SJSA1 (cell line): ENCODE measurements around the gene LHX3. TPM values are rescaled to one million over a fixed set of nuclear protein-coding genes. Genes with fewer than 3 reads are reported as not detected.

ENCODE experiments used
- DNase-seq, 2 experiments: peaks; one replicate each; pipeline ENCODE4 v3.0.0-alpha.2; 2015 to 2020; ENCODE audit warnings: low spot score in 2 of 2, low read depth in 1 of 2
- H3K27ac ChIP-seq: fragments of 250-450 bp; sonication (Bioruptor Pico); 2 replicates; pipeline ENCODE4 v1.5.1; 2020; ENCODE audit warnings: mild to moderate bottlenecking, moderate library complexity
- H3K27me3 ChIP-seq: fragments of 250-450 bp; sonication (Bioruptor Pico); replicated peaks from 2 replicates; pipeline ENCODE4 v1.5.1; 2020; ENCODE audit warnings: mild to moderate bottlenecking, moderate library complexity
- H3K36me3 ChIP-seq: fragments of 250-450 bp; sonication (Bioruptor Pico); 2 replicates; pipeline ENCODE4 v1.5.1; 2020; ENCODE audit warnings: mild to moderate bottlenecking
- H3K4me1 ChIP-seq: fragments of 250-450 bp; sonication (Bioruptor Pico); replicated peaks from 2 replicates; pipeline ENCODE4 v1.6.1; 2021; ENCODE audit warnings: mild to moderate bottlenecking
- H3K4me3 ChIP-seq: fragments of 250-450 bp; sonication (Bioruptor Pico); 2 replicates; pipeline ENCODE4 v1.5.1; 2020; ENCODE audit warnings: mild to moderate bottlenecking
- H3K9me3 ChIP-seq: fragments of 250-450 bp; sonication (Bioruptor Pico); replicated peaks from 2 replicates; pipeline ENCODE4 v1.5.1; 2020; ENCODE audit warnings: mild to moderate bottlenecking
- total RNA-seq: library from RNA; depleted of rRNA; stranded (reverse); fragments of >200 nt; shearing (Covaris generic); gene quantifications from 2 replicates; pipeline ENCODE4 v1.2.3, GENCODE V29; 2014

LHX3 gene
- total RNA-seq, 1 experiment from 2014 or later, result not detected

DNA sequence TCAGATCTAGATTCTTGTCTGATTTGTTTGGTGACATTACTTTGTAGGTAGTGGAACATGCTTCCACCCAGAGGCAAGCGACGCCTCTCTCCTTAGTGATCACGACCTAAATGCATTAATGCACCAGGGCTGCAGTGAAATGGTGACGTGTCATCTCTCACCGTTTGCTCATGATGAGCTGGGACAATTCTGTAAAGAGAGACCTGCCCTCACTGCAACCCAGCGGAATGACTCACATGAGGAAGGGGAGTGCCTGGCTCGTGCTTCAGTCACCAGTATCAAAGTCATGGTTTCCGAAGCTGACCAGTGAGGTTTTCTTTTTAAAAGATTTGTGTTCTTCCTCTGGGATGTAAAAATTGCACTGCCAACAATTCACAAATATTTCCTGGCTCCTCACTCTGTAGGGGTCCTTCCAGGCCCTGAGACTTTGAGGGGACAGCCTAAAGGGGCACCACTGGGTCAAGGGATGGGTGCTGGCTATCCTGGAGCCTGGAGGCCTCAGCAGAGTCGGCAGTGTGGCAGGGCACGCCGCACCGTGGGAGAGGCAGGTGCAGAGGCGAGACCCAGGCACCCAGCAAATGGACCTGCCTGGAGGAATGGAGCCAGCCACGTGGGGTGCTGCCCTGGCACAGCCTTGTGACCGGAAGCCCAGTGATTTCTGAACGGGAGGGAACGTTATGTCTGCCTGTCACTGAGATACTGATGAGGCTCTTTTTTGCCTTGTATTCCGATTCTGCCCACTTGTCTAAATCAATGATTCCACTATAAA, 23.4 kb upstream of the LHX3 start:
- H3K9me3 ChIP-seq, result no peaks in the 10 kb centered on the region
- no peak overlapping the region for H3K4me3 ChIP-seq
- no peaks in the 10 kb centered on the region for H3K27me3 ChIP-seq
- H3K36me3 ChIP-seq, result peaks cover 10% of the 10 kb centered on the region
- peak; percentile 44 to 71 for DNase-seq
- H3K4me1 ChIP-seq, result peaks cover 37% of the 10 kb centered on the region
- no peak overlapping the region for H3K27ac ChIP-seq

GRCh38 chr9:136226680-136227407, 21.9 kb upstream of the LHX3 start:
- H3K27ac ChIP-seq, result no peak overlapping the region
- H3K4me1 ChIP-seq, result peaks cover 22% of the 10 kb centered on the region
- H3K4me3 ChIP-seq, result no peak overlapping the region
- H3K9me3 ChIP-seq, result no peaks in the 10 kb centered on the region
- peaks cover 10% of the 10 kb centered on the region for H3K36me3 ChIP-seq
- H3K27me3 ChIP-seq, result no peaks in the 10 kb centered on the region
- DNase-seq, result no peak

DNA sequence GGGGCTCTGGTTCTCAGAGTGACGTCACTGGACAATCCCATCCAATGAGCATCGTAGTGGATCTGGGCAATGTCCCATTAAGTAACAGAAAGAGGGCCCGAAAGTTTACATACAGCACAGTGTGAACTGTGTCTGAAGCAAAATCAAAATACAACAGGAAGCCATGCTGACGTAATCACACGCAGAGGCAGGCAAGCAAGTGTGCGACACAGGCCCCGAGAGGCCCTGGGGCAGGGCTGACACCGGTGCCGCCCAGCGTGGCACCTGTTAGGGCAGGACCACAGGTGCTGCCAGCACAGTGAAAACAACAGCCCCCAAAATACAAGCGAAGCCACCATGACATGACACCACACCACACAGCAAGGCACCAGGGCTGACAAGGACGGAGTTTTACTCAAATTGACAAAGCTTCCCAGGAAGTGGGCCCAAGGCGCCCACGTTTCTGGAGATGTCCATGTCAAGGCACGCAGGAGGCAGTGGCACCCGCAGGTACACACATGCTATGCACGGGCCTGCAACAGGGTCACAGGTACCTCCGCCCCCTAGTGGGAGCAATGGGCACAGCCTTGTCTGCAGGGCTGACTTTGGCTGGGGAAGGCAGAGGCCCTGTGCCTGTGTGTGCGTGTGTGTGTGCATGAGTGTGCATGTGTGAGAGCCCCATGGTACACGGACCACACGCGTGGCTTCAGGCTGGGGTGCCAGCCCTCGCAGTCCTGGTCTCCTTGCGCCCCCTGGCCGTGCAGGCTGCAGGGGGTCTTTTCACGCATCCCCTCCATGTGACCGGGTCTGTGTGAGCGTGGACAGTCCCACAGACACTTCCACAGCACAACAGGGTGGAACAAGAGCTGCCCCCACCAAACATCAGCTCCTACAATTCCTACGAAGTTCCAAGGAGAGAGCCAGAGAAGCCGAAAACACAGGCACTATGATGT, 21.1 kb upstream of the LHX3 start:
- H3K27me3 ChIP-seq, result no peaks in the 10 kb centered on the region
- H3K27ac ChIP-seq, result no peak overlapping the region
- peaks cover 22% of the 10 kb centered on the region for H3K4me1 ChIP-seq
- peaks cover 10% of the 10 kb centered on the region for H3K36me3 ChIP-seq
- peak; percentile 15 to 61 for DNase-seq
- no peaks in the 10 kb centered on the region for H3K9me3 ChIP-seq
- H3K4me3 ChIP-seq, result no peak overlapping the region

- H3K27me3 ChIP-seq, result no peaks in the 10 kb centered on the region
- H3K36me3 ChIP-seq, result peaks cover 10% of the 10 kb centered on the region
- peaks cover 22% of the 10 kb centered on the region for H3K4me1 ChIP-seq
- no peak overlapping the region for H3K27ac ChIP-seq
- DNase-seq, result no peak
- no peak overlapping the region for H3K4me3 ChIP-seq
- H3K9me3 ChIP-seq, result no peaks in the 10 kb centered on the region
Observed at GRCh38 chr9:136225366-136225747, 20.4 kb upstream of the LHX3 start.

DNA sequence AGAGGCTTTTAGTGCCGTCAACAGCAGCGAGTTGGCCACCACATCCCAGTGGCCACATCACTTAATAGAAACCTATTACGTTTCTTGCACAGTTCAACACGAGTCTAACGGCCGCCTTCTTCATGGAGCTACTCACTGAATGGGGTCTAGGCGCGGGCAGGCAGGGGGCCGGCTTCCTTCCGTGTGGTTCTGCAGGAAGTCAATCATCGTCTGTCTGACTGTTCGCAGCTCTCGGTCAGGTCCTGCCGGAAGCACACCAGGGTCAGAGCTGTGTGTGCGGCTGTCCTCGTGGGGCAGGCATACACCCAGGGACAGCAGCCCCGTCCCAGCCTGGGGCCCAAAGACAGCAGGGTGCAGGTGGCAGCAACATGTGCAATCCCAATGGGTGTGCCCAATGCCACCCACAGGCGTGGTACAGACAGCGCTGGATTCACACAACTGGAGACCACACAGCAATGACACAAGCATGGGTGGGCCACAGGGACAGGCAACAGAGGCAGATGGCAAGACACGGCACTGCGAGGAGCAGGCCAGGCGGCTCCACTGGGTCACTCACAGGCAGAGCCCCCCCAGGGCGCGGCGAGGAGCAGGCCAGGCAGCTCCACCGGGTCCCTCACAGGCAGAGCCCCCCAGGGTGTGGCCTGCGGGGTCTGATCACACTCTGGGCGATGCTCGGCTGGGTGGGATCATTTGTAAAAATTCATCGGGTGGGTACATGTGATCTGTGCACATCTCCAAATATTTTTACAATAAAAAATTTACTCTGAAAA, 19.1 kb upstream of the LHX3 start:
- Histone ChIP-seq H3K4me1 (peaks cover 14% of the 10 kb centered on the region), H3K4me3 (no peak overlapping the region), H3K9me3 (no peaks in the 10 kb centered on the region), H3K36me3 (peaks cover 10% of the 10 kb centered on the region), H3K27ac (no peak overlapping the region), H3K27me3 (no peaks in the 10 kb centered on the region)
- DNase-seq, result no peak

- H3K27ac ChIP-seq, result no peak overlapping the region
- no peak for DNase-seq
- no peaks in the 10 kb centered on the region for H3K27me3 ChIP-seq
- peaks cover 10% of the 10 kb centered on the region for H3K36me3 ChIP-seq
- H3K9me3 ChIP-seq, result no peaks in the 10 kb centered on the region
- no peak overlapping the region for H3K4me3 ChIP-seq
- peaks cover 2% of the 10 kb centered on the region for H3K4me1 ChIP-seq
Observed at GRCh38 chr9:136222906-136223285, 18.0 kb upstream of the LHX3 start.

GRCh38 chr9:136222166-136222905, 17.4 kb upstream of the LHX3 start:
- no peaks in the 10 kb centered on the region for H3K27me3 ChIP-seq
- no peaks in the 10 kb centered on the region for H3K9me3 ChIP-seq
- DNase-seq, result no peak
- no peak overlapping the region for H3K27ac ChIP-seq
- no peak overlapping the region for H3K4me3 ChIP-seq
- no peaks in the 10 kb centered on the region for H3K4me1 ChIP-seq
- peaks cover 10% of the 10 kb centered on the region for H3K36me3 ChIP-seq

- DNase-seq, result no peak
- Histone ChIP-seq H3K4me3 (no peak overlapping the region), H3K9me3 (no peaks in the 10 kb centered on the region), H3K4me1 (no peaks in the 10 kb centered on the region), H3K36me3 (no peaks in the 10 kb centered on the region; the same call in none of the 2 replicates), H3K27ac (no peak overlapping the region), H3K27me3 (no peaks in the 10 kb centered on the region)
Observed at GRCh38 chr9:136220017-136220729, 15.2 kb upstream of the LHX3 start.

- H3K27ac ChIP-seq, result no peak overlapping the region
- H3K4me1 ChIP-seq, result no peaks in the 10 kb centered on the region
- no peak overlapping the region for H3K4me3 ChIP-seq
- H3K9me3 ChIP-seq, result no peaks in the 10 kb centered on the region
- H3K36me3 ChIP-seq, result peaks cover 8% of the 10 kb centered on the region
- DNase-seq, result no peak
- no peaks in the 10 kb centered on the region for H3K27me3 ChIP-seq
Observed at GRCh38 chr9:136219276-136219675, 14.3 kb upstream of the LHX3 start.

GRCh38 chr9:136218673-136219072, 13.7 kb upstream of the LHX3 start:
- Histone ChIP-seq H3K36me3 (peaks cover 14% of the 10 kb centered on the region), H3K9me3 (no peaks in the 10 kb centered on the region), H3K4me3 (no peak overlapping the region), H3K4me1 (no peaks in the 10 kb centered on the region), H3K27me3 (no peaks in the 10 kb centered on the region), H3K27ac (no peak overlapping the region)
- DNase-seq, result no peak

DNA sequence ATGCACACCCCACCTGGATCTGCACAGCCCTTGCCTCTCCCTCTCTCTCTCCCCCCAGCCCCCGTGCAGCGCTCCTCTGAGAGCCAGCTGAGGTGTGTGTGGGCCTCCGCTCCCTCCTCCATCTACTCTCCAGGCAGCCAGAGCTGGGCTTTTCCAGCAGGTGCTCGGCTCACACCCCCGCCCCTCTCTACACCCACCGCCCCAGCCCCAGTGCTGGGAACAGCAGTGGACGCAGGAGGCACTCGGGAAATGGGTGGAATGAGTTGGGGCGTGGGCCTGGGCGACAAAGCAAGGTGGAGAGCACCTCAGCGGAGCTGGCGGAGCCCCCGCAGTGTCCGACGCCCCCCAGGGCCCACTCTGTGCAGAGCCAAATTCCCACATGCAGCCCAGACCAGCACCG, 13.3 kb upstream of the LHX3 start:
- Histone ChIP-seq H3K36me3 (peaks cover 17% of the 10 kb centered on the region), H3K27ac (no peak overlapping the region), H3K4me1 (no peaks in the 10 kb centered on the region), H3K27me3 (no peaks in the 10 kb centered on the region), H3K9me3 (no peaks in the 10 kb centered on the region), H3K4me3 (no peak overlapping the region)
- DNase-seq, result no peak

DNA sequence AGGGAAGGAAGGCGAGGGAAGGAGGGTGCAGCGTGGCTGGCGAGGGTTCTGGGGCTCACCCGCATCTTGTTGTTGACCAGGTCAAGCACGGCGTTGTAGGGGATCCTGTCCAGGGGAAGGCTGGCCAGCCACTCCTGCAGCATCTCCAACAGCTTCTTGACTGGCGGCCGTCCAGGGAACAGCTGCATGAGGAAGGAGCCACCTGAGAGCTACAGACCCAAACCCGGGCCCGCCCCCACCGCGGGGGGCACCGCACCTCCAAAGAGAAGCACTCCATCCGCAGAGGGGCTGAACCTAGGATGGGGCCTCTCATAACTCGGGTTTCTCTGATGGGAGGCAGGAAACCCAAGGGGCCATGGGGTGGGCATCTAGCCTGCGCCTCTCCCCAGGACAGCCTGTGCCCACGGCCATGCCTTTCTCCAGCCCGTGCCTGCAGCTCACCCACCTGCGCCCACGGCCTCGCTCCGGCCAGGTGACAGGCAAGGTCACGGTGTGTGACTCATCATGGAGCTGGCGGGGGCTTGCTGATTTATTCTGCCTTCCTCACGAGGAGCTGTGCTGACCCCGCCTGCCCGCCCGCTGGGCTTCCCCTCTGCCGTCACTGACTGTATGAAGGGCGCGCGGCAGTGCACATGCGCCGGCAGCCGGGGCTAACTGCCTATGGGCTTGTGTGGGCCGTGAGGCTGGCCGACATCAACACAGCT, 11.8 kb upstream of the LHX3 start:
- no peak for DNase-seq
- H3K4me3 ChIP-seq, result no peak overlapping the region

More for the DNA sequence above, 11.8 kb upstream of the LHX3 start:
- no peak overlapping the region for H3K27ac ChIP-seq
- H3K27me3 ChIP-seq, result no peaks in the 10 kb centered on the region
- H3K4me1 ChIP-seq, result no peaks in the 10 kb centered on the region
- peaks cover 17% of the 10 kb centered on the region for H3K36me3 ChIP-seq
- H3K9me3 ChIP-seq, result no peaks in the 10 kb centered on the region
